ENCODE measurements around the gene IGFBP2.

IGFBP2 gene

DNA sequence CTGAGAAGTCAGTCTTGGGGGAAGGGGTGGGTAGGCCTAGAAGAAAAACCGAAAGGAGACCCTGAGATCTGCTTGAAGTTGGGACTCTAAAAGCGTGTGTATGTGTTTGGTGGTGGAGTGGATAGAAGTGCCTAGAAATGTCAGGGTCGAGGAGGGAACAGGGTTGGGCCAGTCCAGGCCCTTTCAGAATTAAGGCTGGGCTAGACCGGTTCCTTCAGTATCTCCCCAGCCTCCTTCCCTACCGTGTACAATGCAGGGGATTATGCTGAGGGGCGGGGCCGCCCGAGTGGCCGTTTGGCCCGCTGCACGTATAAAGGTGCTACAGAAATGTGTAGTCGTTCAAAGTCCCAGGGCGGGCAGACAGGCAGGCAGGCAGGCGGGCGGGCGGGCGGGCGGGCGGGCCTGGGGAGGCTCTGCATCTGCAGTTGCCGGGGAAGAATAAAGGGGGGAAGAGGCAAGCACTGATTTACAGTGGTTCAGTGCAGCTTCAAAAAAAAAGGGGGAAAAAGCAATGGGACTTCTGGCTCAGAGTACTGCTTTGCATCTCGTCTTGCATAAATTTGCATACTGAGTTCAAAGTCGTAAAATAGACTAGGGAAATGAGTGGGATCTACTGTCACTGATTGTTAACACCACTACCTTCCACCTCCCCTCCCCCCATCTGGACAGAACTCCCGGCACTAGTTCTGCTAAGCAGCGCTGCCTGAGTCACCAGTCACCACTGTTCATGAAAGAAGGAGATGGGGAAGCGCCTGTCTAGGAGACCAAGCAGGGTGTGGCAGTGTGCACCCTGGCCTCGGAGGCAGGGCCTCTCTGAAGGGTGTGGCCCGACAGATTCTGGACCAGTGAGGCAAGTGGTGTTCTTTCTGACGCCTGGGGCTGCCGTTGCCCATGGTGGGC, 3.6 kb downstream of the IGFBP2 start:
- peak; percentile 37 for DNase-seq (ENCODE audit: low spot score)

DNA sequence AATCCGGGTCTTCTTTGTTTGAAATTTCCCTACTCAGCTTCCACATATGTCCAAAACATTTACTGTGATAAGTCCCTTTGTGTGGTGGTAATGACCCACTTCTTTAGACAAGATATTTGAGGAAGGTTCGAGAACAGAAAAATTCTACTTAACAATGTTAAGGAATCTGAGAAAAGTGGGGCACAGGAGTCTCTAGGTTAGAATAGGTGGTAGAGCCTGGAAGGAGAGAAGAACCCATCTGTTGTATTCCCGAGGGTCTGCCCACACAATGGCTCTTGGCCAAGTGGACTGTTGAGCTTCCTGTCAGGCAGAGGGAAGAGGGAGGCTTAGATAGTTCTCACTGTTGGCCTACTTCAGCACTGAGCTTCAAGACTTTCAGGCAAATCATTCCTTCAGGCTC, 4.3 kb downstream of the IGFBP2 start:
- no peak for DNase-seq (ENCODE audit: low spot score)

DNA sequence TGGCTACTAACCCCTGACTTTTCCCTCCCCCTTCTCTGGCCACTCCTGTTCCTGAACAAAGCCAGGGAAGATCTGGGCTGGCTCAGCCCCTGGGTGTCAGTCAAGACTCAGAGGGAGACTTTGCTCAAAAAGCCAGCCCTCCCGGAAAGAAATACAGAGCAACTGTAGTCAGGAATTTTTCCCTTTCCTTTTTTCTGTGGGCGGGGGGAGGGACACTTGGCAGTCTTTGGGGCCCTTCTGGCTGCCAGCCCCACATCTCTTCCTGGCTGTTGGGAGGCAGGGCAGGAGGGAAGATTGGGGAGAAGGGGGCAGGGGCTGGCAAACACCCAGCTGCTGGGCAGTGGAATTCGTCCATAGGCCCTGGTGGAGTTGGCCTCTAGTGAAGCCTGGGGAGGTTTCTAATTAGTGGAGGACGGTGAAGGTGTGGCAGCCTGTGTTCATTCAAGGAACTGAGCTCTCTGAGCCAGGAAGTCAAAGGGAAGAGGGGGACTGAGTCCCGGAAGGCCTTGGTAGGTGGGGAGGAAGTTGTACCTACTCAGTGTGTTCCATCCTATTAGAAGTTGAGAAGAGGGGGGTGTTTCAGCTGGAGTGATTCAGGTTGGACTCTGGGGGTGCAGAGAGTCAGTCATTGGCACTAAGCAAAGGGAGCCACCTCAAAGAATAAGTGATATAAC, 10.9 kb downstream of the IGFBP2 start:
- DNase-seq (ENCODE audit: low spot score), result peak; percentile 74

DNA sequence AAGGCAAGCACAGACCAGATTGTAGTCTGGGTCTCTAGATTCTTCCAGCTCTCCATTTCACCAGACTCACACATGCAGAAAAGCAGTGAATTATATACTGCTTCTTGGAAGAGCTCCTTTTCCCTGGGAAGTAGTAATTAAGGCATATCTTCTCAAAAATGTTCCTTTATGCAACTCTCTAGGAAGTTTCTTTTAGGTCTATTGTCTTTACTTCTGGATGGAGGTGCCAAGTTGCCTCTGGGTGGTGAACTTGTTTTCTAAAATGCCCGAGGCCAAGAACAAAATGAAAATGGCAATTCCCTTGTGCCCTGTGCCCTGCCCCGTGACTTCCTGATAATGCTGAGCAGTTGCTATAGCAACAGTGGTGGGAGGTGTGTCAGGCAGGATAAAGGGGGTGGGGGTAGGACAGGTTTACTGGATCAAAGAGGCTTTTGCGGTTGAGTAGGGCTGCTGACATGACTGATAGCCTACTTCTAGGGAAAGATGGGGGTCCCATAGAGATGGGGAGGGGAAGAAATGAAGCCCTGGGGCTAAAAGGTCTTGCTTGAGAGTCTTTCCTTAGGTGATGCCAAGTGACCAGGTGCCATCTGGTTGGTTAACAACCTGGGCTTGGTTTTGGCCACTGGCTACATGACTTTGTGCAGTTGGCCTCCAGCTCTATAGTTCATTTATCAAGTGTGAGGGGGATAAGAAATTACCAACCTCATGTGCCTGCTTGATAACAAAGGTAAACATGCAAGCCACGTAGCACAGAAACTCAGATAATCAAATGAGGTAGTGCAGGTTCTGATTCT, 11.8 kb downstream of the IGFBP2 start:
- no peak for DNase-seq (ENCODE audit: low spot score)

DNA sequence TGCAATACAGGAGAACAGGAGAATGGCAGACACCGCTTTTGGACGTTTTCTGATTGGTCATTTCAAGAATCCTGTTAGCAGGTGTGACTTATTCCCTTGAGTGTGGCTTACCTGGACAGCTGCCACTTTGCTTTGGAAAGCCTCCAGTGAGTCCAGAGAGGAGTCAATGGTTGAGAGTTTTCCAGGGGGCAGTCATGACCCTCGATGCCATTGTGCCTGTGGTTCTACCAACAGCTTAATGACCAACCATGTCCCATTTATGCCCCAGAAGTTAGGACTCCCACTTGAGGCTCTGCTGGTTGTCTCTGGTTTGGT, 12.4 kb downstream of the IGFBP2 start:
- no peak for DNase-seq (ENCODE audit: low spot score)

DNA sequence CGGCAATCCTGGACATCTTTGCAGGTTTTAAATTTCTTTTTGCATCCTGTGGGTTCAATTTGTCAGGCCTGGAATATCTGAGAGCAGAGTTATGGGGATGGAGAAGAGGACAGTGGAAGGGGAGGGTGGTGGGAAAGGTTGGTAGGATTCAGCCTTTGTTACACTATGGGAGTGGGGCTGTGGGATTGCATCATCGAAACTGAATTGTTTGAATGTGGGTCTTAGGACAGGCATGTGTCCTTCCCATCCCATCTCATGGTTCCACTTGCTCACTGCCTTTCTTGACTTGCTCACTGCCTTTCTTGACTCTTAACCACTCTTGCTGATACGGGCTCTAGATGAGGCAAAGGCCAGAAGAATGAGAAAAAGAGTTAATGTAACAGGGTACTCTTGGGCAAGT, 12.9 kb downstream of the IGFBP2 start:
- DNase-seq (ENCODE audit: low spot score), result no peak

DNA sequence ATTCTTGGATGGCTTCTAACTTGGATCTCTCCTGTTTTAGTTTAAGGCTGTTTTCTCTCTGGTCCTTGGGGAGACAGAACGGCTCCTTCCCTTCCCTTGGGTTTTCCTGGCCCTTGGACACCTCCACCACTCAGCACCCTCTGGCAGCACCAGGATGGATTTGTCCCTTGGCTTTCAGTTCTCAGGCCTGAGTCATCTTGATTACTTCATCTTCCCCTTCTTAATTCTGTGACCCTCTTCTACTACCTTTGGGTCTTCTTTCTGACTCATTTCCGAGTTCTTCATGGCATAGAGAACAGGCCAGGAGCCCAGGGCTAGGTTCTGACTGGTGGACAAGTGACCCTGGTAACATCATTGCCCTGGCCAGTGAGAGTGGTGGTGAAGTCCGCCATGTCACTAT, 14.9 kb downstream of the IGFBP2 start:
- DNase-seq (ENCODE audit: low spot score), result peak; percentile 70

DNA sequence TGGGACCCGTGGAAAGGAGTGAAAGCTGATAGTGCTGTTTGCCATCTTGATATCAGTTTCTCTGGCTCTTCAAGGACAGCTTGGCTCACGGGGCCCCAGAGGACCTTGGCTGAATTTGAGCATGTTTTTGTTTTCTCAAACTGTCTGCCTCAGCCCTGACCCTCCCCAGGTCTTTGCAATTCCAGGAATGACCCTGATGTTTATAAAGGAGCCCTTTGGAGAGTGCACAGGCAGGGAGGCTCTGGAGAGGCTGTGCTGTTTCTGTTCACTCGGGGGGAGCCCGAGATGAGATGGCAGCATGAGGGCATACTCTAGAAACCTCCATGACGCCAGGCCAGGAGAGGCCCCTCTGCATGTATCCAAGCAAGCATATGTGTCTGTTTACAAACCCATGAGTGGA, 16.4 kb downstream of the IGFBP2 start:
- no peak for DNase-seq (ENCODE audit: low spot score)

DNA sequence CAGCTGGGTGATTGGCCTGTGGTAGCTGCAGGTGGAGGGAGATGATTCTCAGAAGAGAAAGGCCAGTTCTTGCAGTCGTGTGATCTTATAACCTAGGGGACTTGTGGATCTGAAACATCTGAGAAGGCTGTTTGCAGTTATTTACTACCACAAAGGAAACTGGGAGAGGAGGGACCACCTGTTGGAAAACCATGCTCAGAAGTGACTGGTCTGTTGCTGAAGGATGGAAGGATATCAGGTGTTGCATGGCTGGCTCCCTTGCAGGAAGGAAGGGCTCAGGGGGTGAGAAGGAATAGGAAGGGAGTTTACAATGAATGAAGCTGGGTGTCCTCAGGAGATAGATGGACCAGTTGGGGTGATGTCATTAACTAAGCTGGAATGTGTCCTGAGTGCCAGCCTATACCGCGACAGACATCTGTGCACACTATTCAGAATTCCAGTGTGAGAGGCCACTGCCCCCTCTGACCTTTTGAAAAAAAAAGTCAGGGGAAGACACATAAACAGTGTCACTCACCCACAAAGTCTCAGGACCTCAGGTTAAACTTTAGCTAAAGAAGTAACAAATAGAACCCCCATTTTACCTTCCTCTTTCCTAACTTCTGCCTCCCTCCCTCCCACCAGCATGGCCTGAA, 17.5 kb downstream of the IGFBP2 start:
- no peak for DNase-seq (ENCODE audit: low spot score)

DNA sequence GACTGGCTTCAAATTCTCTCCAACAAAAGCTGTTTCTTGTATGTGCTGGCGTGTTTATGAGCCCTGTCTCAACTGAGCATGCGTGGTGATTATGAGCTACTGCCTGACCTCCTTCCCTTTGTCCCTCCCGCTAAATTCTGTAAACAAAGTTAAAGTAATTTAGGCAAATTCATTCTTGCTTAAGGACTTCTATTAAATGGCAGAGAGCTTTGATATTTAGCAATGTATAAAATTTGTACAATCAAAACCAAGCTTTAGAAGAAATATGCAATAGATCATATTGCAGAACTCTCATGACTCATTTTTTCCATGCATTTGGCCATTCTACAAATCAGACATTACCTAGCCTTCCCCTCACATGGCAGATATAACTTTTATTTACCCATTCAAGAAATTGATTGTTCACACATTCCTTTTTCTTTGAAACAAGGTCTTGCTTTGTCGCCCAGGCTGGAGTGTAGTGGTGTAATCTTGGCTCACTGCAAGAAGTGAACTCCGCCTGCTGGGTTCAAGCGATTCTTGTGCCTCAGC, 18.2 kb downstream of the IGFBP2 start:
- no peak for DNase-seq (ENCODE audit: low spot score)

DNA sequence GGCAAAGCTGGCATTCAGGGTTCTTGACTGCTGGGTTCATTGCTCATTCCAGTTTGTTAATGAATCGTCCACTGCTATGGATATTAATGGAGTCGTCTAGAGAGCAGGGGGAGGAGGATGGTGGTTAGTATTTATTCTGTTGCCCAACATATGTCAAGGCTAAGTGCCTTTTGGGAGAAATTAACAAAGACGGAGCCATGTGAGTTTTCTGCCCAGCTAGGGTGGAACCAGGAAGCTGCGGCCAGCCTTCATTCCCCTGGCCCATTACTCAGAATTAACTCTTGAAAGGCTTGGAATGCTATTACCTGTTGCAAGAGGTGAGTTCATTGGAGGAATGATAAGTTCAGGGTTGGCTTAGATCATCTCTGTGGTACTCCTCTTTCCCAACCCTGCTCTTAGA, 19.3 kb downstream of the IGFBP2 start:
- DNase-seq (ENCODE audit: low spot score), result no peak

DNA sequence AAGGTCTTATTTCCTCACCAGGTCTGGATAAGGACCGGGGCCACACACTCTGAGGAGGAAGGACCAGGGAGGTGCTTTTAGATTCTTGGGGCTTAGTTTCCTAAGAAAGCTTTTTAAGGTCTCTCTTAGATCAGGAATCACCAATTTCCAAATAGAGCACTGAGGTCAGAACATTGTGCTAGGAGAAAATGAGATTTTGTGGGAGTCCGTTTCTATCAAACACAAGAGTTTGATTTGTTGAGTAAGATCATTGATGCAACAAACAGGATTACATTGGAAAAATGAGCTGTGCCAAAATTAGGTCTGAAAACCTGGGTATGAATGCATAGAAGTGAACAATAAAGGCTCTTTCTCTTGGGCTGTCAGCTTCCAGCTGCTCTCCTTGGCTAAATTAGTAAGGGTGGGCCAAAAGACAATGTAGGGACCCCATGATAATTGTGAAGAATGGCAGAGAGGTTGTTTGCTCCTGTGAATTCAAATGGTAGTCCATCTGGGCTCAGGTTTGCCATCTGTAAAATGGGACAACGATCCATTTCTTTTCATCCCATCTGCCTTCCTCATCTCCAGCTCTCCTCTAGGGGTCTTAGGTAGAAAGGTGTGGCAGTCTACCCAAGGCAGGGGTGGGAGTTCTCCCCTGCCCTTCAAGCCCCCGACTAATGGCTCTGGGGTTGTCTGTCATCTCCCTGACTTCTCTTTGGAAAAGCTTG, 20.0 kb downstream of the IGFBP2 start:
- no peak for DNase-seq (ENCODE audit: low spot score)

DNA sequence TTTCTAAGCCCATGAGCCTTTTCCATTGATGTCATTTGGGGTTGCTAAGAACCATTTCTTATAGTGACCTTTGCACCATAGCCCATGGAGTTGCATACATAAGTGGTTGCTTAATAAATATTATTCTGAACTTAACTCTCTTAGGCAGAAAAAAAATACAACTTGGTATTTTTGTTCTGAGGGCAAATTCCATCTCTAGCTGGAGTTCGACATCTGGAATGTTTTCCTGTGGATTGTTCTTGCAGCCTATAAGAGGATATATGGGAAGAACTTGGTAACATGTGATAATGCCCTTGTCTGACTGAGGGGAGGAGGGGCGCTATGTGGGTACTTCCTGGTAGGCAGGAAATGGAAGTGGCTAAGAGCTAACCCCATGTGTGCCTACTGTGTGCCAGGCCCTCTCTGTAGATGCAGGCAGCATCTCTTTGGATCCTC, 20.7 kb downstream of the IGFBP2 start:
- DNase-seq (ENCODE audit: low spot score), result no peak

DNA sequence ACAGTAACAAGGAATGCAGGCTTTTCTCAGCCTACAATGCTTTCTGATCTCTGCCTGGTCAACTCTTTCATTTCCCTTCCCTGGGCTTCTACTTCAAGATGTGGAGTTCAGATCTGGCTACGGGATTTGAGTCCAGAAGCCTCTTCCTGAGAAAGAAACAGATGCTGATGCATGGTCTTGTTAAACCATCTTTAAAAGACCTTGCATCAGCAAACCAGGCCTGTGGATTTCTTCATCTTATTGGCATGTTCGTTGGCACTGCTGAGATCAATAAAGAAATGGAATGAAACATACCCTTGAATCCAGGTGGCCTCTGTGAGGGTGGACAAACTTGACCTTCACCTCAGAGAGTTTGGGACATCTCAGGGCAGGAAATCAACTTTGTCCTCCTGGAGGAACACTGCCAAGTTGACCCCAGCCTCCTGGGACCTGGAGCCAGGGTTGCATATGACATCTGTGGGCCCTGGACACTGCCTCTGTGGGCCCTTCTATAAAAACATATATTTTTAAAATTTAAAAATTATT, 21.4 kb downstream of the IGFBP2 start:
- no peak for DNase-seq (ENCODE audit: low spot score)

DNA sequence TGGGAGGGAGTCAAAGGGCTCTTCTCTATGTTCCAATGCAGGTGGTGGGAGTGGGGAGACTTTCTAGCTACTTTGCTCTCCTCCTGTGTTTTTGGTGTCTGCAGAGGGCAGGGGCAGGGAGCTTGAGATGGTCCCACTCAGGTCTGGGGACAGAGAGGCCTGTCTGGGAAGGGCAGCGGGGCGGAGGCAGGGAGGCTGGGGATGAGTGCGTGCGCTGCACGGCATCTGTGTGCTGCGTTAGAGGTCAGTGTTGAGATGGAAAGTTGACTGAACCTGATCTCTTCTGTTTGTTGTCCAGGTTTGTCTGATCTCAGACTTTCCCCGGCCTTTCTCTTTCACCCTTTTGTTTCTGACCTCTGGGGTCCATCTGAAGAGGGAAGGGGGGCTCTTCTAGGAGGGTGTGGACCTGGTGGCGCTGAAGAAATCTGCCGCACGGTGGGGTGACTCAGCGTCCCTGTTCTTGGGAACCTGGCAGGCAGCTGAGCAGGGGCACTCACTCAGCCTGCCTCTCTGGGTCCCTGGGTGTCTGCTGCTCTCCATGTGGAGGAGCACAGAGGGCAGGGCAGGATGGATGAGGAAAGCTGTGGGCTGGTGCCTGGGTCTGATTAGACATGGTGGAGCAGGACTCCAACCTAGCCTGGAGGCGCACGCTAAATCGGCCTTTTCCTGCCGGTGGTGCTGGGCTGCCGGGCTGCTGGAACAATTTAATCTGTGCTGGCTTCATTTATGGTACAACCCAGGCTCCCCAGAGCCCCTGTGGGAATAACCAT, 24.1 kb downstream of the IGFBP2 start:
- DNase-seq (ENCODE audit: low spot score), result no peak

DNA sequence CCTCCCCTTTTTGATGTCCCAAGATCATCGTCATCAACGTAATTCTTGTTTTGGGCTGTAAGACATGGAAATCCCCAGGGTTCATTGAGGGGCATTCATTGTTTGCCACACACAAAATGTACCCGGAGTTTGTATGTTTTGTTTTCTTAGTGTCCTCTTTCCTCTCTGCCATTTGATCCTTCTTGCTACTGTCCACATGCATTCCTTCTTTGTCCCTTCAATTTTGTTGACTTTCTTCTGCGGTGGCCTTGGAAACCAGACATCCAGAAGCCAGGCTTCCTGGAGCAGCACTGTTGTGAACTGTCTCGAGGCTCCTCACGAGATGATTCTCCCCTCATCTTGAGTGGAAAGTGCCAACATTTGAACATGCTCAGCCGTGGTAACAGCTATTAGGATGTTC, 24.8 kb downstream of the IGFBP2 start:
- DNase-seq (ENCODE audit: low spot score), result no peak

DNA sequence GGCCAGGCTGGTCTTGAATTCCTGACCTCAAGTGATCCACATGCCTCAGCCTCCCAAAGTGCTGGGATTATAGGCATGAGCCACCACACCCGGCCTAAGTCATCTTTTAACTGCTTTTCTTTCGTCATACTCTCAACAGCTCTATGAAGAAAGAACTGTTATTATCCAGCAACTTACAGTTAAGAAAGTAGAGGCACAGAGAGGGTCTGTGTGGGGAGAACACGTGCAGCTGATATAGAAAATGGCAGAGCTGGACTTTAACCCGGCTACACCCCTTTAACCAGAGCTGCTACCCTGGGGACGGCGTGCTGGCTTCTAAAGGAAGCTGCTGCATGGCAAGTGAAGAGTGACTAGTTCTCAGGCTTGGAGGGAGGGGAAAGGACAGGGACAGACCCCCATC, 25.5 kb downstream of the IGFBP2 start:
- no peak for DNase-seq (ENCODE audit: low spot score)

DNA sequence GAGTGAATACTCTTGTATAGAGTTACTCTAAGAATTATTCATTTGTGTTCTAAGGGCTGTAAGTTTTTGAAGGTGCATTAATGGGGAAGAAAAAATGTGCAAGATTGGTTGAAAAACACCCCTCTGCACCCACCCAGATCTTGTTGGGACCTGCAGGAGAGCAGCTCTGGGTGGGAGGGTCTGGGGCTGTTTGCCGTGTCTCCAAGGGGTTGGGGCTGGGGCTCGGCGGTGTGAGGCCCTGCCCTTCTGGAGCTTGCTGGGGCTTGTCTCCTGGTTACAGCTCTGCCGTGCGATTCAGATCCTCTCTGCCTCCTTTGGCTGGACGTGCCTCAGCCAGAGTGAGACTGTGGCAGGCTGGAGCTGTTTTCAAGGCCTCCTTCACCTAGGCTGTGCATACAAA, 26.1 kb downstream of the IGFBP2 start:
- DNase-seq (ENCODE audit: low spot score), result no peak

DNA sequence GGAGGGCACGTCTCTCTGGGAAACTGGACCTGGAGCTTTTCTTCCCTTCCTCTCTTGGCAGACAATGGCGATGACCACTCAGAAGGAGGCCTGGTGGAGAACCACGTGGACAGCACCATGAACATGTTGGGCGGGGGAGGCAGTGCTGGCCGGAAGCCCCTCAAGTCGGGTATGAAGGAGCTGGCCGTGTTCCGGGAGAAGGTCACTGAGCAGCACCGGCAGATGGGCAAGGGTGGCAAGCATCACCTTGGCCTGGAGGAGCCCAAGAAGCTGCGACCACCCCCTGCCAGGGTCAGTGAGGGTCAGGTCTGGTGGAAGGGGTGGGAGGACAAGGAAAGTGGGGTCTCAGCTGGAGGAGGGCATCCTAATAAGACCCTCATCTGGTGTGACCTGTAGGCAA, 27.3 kb downstream of the IGFBP2 start:
- no peak for DNase-seq (ENCODE audit: low spot score)

DNA sequence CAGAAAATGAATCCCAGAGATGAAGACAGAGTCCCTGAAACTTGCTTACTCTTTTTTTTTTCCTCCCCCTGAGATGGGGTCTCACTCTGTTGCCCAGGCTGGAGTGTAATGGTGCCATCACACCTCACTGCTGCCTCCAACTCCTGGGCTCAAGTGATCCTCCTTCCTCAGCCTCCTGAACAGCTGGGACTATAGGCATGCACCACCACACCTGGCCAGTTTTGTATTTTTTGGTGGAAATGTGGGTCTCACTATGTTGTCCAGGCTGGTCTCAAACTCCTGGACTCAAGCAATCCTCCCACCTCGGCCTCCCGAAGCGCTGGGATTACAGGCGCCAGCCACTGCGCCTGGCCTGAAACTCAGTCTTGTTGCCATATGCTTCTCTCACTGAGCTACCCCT, 27.8 kb downstream of the IGFBP2 start:
- DNase-seq (ENCODE audit: low spot score), result no peak

All from GM03348 (cell line).